Measurements from ENCODE around the gene PAX9. TPM values are rescaled to one million over a fixed set of nuclear protein-coding genes. Genes with fewer than 3 reads are reported as not detected.

PAX9 gene
- 0.23 TPM for polyA plus RNA-seq (ENCODE audit: insufficient read length)

DNA sequence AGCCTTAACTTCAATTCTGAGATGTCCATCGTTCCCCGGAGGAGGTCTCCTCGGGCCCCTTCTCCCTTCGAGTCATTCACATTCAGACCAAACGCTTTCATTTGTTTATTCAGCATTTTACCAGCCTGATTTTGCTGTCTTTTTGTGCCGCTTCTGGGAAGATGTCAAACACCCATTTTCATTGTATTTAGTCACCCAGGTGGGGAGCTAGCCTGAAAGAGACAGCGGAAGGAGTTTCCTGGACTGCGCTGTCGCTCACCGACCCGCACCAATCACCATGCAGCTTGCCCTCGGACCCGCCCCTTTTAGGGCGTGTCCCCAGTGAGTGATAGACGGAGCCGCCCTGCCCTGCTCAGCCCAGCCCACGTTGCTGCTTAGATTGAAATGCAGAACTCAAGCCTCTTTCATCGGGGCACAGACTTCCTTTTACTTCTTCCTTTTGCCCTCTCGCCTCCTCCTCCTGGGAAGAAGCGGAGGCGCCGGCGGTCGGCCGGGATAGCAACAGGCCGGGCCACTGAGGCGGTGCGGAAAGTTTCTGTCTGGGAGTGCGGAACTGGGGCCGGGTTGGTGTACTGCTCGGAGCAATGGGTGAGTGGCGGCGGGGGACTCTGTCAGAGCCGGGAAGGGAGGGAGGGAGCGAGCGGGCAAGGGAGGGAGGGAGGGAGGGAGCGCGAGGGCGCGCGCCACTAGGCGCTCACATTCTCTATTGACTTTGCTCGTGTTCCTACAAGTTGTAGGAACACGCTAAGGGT is at the start of gene PAX9:
Gene PAX9, plus strand, starts transcription at position 355 of the 752 bp plus-strand sequence. Its CDS starts 230 bp downstream, at position 585.
- peak; percentile 83 for DNase-seq

DNA sequence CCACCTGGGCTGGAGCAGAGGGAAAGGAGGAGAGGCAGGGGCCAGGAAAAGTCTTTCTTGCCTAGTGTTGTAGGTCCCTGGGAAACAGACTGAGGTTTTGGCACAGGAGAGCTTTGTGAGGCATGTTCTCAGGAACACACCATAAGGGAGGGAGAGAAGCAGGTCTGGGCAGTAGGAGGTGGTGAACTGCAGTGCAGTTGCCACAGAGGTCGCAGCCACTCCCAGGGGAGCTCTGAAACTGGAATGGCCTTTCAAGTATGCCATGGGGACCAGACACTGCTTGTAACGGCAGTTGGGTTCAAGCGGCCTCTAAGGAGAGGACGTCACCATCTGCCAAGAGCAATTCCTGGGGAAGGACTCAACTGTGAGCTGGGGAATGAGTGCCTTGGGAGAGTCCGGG is 43.8 kb upstream of the PAX9 start:
- no peak for DNase-seq

DNA sequence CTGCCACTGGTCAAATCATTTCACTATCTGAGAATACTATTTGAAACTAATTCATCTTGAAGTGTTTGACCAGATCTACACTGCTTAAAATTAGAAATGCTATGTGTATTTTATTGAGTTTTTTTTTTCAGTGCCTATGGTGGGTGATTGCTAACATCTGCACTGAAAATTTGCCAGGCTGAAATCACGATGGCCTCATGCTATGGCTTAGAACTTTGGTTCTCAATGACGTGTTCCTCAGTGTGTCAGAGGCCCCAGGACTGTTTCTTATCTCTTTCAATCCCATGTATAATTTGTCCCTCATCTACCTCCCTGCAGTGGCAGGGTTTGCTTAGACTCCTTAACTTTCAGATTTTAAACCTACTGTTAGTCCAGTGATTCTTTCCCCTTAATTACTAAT is 43.0 kb upstream of the PAX9 start:
- DNase-seq, result no peak

DNA sequence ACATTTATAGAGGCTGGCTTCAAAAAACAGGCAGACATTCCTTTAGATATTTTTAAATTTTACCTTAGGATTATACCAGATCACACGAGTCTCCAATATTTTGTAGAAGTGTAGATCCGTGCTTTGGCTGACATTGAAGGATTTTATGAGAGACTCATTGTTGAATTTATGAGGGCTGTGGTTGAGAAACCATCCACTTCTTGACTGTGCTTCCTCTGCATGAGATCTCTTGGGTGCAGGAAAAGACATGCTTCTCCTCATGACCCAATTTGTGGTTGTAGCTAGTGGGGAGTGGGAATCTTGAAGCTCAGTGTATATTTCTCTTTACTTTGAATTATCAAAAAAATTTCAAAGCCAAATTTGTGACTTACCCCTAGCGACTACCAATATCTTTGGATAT is 42.5 kb upstream of the PAX9 start:
- DNase-seq, result no peak

DNA sequence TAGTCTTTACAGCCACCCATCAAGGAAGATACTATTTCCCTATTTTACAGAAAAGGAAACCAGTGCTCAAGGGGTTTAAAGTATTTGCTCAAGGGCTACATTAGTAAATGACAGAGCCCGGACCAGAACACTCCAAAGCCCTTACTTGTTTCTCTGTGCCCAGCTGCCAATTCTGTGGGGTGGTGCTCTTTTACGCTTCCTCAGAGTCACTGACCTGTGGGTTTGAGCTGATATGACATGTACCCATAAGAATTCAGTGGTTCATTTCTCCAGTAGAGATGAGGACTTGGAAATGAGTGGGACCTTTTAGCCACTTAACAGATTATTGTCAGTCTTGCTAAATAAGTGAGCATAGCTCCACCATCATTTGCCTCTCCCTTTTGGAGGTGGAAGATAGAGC is 41.8 kb upstream of the PAX9 start:
- DNase-seq, result no peak

DNA sequence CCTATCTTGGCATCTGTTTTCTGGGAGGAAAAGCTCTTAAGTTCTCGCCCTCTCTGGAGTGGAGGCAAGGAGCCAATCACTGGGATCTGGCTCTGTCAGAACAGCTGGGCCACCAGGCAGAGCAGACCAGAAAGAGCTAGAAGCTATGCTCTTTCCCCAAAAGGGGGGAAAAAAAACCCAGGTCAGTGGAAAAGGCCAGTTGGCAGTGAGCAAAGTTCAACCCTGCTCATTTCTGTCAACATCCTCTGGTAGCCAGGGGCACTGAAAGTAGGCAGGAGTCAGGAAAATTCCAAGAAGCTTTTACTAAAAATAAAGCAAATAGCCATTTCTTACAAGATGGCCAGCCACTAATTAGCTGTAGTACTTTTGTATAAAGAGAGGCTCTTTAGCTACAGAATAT is 36.6 kb upstream of the PAX9 start:
- no peak for DNase-seq

DNA sequence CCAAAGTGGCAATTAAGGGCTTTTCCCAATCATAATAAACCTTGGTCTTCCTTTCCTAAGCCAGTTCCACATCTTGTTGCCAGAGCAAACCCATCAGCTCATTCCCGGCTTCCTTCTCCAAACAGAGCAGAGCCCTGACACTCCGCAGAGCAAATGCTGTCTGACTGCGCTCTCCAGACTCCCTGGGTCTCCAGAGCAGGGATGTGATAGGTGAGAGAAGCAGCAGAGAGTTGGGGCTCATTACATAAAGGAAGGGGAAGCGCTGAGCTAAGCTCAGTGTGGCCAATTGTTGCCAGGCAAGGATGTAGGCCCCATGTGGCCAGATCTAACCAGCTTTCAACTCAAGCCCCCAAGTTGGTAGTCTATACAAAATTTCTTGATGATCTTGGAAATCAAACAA is 36.2 kb upstream of the PAX9 start:
- no peak for DNase-seq

DNA sequence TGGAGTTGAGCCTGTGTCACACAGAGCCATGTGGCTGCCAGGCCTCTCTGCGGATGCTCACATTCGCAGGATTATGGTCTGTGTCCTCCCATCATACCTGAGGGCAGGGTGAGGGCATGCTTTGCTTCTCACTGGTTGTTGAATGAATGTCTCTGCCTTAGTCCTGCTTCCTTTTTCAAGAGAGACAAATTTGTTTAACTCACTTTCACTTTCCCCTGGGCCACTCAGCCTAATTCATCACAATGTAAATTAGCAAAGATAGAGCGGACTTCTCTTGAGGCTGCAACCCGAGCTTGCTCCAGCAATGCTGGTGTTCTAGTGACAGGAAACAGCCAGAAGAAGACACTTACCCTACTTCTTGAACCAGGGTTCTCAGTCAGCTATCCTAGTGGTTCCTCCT is 35.5 kb upstream of the PAX9 start:
- DNase-seq, result no peak

DNA sequence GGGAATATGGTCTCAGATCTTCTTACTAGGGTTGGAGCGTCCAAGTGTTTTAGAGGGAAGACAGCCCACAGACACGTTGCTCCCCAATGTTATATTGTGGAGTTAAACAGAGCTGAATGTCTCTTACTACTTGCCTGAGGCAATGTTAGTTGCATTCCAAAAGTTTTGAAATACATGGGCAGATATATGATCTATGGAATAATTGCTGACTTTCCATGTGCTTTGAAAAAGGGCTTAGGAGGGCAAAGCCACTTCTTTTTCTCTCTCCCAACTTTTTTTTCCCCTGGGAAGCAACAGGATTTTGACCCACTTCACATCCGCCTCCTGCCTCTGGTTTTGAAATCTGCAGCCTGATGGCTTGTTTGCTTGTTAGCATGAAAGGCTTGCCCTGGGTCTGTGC is 33.7 kb upstream of the PAX9 start:
- DNase-seq, result no peak

DNA sequence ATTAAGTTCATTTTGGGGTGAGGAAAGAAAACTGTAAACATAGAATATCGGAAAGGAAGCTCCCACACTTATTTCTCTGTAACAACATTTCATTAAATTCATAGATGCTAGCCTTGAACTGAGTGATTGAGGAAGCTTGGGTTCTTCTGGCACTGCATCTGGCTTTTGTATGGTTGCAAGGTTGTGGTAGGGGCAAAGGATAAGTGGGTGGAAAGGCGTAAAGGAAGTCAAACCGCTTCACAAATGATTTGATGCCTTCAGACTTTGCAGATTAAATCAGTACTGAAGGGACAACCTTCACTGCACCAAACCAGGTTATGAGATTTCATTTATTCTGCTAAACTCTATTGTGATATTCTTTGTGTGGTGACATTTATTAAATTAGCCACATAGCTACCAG is 28.1 kb upstream of the PAX9 start:
- DNase-seq, result no peak

DNA sequence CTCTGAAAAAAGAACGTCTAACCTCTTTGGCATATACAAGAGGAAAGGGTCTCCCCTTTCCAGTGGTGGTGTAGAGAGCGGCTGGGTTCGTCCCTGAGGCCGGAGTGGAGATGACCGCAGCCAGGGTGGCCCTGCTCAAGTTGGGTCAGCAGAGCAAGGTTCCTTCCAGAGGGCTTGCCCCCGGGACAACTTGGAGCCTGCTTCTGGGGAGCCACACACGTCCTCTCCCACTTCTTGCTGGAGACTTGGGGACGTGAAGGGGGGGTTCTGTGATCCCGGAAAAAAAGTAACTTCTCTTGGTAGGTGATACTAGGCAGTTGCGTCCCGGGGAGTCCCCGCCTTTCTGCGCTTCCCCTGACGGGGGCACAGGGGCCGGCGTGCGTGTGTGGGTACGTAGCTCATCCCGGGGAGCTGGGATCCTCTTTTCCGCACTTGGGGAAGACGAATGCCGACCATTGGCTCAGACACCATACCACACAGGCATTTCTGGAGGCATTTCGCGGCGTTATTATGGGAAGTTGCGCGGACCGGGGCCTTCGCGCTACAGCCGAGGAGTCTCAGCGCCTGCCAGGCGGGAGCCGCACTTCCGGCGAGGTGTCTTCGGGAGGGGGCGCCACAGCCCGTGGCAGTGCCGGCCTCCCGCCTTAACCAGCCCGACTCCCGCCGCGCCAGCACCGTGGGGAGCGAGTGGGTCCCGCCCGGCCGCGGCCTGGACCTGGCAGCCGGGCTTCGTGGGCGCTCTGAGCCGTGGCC is 14.8 kb upstream of the PAX9 start:
- no peak for DNase-seq

DNA sequence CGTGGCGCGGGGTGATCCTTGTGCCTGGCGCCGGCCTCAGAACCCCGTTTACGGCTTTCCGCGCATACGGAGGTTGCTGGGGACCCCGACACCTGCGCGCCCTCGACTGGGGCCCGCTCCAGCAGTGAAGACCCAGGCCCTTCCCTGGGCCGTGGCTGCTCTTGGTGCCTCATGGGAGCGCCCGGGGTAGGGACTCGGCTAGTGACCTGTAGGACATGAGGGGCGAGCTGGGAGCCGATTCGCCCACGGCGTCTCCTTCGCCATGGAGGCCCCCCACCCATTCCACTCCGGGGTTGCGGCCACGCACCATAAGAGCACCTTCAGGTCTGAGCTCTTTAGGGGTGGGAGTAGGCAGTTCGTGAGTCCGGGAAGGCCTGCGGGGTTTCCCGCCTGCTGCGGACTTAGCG is 14.2 kb upstream of the PAX9 start:
- DNase-seq, result no peak

DNA sequence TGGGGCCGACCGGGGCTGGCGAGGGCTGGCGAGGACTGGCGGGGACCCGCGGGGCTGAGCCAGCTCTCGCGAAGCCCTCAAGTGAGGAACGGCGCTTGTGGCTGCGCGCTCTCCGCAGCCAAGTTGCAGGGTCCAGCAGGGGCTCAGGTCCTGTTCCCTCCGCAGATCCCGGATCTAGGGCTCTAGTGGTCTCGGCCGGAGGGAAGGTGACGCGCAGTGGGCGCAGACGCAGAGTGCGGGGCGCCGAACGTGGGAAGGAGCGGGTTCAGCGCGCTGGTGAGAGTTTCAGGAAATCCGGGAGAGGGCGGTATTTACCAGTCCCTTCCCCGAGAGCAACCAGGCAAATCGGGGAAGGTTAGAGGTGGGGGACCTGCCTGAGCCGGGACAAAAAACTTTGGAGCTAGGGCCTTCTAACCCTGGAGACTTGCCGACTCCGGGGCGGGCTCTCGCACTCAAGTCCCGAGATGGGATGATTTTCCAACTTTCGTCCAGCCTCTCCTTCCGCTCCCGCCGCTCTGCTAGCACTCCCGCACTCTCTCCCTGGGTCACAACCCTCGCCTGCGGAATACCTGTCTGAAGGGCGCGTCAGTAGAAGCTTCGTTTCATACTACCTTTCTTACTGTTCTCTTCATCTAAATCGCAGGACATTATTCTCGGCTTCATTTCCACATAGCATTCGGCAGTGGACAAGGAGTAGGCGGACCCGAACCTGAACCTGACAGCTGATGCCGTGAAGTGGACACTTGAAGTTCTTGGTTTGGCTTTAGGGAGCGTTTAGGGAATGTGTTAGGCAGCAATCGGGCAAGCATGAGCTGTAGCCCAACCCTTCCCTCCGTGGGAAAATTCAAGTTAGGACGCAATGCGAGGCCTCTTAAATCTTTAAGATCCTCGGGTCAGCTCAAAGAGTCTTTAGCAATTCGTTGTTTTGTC is 13.6 kb upstream of the PAX9 start:
- DNase-seq, result no peak

DNA sequence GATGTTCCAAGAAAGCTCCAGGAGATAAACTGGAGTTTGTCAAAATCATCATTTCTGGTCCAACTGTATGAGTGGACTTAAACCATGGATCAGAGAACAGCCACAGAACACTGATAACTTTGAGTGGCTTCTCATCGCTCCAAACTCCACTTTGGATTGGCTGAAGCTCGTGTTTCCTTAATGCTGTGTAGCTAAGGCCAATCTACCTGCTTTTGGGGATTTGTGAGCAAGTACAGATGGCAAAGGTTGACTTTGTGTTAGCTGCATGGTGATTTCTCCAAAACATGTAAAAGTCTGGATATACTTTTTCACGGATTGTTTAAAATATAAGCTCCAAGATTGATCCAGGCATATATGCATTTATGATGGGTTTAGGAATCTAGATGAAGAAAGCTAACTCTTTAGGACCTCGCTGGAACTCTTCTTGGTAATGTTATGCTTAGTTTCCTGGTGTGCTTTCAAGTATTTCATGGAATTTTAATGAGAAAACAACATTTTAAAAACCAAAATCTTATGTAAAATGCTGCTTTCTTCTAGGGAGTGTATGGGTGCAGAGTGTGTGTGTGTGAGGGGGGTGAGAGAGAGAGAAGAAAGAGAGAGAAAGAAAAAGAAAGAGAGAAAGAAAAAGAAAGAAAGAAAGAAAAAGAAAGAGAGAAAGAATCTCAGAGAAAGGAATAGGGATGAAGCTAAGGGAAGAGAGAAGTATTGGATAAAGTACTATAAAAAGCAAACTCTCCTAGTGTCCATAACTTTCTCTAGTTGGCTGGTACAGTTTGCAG is 11.6 kb upstream of the PAX9 start:
- DNase-seq, result no peak

DNA sequence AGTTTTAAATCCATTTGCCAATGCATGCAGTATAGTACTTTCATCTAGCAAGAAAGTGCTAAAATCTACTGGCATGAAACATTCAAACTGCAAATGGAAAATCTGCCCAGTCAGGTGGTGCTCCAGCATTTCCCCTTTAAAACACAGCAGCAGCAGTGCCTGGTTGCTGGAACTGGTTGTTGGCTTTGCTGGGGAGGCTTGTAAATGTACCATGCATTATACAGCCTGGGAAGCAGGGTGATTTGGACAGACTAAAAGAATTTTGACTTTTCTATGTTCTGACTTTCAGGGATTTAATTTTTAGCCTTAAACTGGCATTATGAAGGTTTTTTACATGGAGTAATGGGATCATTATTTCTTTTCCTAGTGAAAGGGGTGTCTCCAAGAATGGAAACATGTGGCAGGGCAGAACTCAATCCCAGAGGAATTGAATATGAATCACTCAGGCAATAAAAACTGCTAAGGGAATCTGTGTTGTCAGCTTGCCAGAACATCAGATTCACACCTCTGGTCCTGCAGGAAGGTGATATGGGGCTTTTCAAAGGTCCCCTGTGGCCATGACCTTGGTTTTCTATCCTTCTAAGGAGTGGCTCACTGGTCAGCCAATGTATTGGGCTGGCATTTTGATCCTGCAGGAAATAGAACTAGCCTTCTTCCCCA is 9.0 kb upstream of the PAX9 start:
- no peak for DNase-seq

DNA sequence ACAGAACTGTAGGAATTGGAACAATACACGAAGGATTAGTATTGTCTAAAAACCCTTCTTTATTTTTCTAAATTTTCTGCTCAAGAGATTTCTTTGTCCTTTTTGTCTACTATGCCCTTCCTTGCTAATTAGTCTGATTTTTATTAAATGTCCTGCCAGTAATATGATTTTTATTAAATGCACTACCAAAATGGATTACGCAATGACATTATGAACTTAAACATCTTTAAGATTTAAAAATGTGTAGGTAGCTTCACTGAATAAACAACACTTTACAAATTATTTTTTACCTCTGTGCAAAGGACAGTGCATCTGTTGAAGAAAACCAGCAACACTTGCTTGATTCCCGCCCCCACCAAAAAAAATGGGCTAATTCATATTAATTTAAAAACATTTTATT is 8.2 kb upstream of the PAX9 start:
- no peak for DNase-seq

DNA sequence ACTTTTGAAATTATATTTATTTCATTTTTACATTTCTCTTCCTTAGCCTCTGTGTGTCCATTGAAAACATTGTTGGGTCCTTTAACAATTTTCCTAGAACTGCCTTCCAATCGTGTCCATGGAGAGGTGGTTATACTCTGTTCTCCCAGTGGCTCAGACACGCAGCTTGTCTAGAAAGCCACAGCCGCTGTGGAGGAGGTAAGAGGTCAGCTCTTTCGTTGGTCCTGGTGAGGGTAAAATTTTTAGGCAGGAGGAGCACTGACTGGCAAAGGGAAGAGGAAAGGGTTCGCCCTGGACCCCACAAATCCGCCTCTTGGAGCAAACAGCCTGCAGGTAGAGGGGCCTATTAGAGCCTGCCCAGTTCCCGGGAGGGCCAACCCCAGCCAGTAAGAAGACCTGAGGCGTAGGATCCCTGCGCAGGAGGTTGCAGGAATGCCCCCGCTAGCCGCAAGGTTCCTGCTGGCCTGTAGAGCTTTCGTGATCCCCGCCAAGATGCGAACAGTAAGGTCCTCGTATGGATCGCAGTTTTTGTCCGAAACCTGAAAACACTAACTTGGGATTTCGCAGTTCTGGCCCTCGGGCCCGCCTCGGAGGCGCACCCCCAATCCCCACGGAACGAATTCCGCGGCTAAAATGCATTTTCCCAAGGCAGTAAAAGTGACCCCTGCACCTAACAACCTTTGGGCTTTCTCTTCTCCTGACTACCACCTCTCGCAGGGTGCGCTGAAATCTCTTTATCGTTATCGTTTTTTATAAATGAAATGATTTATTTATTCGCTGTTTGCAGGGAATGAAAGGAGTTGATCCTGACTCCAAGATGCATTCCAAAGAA is 7.5 kb upstream of the PAX9 start:
- DNase-seq, result no peak

DNA sequence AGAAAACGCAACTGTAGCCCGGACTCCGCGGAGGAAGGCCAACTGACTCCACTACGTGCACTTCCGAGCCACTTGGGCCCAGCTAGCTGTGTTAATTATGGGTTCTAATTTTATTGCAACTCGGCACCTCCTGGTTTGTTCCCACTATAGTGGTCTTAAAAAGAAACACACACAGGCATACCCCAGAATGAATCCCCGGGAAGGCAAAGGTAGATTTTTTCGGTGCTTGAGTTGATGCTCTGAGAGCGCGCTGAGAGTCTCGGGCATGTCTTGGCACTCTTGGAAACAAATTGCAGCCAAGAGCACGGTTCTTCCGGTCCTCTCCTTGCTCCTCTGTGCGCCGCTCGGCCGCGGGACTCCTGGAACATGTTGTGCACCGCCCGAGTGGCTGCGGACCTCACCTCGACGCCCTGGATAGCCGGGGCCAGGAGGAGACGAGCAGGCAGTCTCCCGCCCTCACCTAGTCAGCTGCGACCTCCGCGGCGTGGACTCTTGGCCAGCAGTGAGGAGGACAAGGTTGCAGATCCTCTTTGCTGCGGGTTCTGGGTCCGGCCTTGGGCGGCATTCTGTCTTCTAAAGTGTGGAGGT is 6.8 kb upstream of the PAX9 start:
- DNase-seq, result no peak

DNA sequence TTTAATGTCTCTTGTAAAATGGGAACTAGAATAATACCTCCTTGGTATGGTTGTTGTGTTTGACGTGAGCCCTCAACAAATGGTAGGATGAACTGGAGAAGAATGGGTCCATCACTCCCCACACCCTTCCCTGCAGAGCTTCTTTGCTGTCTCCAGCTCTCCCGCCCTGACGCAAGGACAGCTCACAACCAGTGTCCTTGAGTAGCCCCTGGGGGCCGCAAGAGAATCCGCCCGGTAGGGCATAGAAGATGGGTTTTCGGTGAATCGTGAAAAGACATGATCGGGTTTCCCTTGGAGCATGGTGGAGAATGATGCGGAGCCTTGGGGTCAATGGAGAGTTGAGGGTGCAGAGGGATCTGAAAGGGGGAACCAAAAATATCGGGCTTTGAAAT is 6.1 kb upstream of the PAX9 start:
- DNase-seq, result no peak

DNA sequence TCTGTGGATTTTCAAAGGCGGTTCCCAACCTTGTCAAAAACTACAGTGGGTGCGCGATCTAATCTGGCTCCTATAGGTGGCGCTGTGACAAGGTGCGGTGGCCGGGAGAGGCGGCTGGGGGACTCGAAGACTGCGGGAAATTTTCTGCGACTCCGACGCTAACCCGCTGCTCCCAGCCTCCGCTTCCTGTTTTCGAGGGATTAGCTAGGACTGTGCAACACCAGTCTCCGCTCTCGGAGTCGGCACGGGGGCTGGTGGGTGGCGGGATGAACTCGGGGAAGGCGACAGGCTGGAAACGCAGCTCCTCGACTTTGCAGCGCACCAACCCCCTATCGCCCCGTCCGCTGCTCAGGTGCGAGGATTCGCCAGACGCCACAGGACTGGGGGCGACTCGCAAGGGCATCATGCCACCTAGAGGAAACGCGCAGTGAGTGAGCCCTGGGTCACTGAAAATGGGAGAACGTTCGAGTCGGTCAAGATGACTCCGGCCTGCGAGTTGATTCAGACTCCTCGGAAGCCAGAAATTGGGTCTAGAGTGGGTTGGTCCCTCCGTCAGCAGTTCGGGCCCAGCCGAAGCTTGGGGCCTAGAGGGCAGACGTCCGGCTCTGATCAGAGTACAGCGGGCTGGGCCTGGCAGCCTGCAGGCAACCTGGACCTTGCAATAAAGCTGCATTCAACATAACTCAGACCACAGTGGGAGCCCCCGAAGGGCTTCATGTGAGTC is 5.5 kb upstream of the PAX9 start:
- no peak for DNase-seq
